Stimulated activated CD8-positive, alpha-beta memory T cell treated with anti-CD3 and anti-CD28 coated beads, Interleukin-12 subunit alpha, Interleukin-12 subunit beta, amount 100 ng/mL, for 24 hours (primary cell): ENCODE measurements around the gene PRKD1.
"Not testable (repeated sequence)": the region's sequence is repeated elsewhere in the genome, so short reads cannot be mapped to it uniquely, and the experiment has no call there.

Experiments used
- DNase-seq: peaks from one replicate; pipeline ENCODE4 v3.0.0-alpha.2; 2020; ENCODE audit errors: extremely low read depth

The PRKD1 gene

DNA sequence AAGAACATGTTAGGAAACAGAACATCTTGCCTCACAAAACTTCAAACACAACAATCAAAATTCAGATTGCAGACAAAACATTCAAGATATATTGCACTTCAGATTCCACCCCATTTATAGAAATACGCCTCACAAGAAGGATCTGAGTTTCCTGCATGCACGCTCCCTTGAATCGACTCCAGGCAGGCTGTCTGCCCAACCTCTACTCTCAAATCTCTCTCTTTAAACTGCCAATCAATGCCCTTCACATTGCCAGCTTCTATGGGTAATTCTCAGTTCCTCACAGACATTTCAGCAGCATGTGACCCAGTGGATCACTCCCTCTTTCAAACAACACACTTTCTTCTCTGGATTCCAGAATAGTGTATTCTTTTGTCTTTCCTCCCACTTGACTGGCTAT is 184.1 kb downstream of the PRKD1 start:
- DNase-seq = no peak

DNA sequence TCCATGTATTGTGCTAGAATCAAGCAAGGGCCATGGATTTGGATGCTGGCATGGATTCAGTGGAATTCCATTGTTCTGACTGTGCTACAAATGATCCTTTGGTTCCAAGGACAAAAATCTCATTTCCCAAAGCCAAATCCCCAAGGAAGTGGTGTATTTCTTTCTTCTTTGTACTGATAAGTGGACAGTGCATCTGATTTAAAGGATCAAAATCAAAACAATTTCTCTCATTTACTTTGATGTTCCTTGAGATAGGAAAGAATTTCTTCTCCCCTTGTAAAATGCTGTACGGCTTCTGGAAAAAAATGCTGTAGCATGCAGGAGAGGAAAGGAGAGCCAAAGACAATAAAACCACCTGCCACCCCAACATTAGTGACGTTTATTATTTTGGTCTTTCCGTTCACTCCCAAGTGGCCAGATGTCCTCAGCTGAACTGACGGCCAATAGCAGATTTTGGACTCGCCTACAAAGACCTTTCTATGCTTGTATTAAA is 185.7 kb downstream of the PRKD1 start:
- no peak for DNase-seq

DNA sequence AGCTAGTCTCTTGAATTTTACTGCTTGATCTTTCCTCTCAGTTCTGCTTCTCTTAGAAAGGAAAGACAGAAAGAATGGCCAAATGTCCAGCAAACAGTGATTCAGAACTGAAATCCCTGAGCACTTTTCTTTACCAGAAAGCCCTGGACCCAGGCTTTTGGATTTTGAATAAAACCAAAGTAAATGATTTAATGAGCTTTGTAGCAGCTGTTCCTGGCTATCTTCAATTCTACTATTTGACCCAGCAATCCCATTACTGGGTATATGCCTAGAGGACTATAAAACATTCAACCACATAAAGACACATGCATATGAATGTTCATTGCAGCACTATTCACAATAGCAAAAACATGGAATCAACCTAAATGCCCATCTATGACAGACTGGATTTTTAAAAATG is 187.2 kb downstream of the PRKD1 start:
- no peak for DNase-seq

DNA sequence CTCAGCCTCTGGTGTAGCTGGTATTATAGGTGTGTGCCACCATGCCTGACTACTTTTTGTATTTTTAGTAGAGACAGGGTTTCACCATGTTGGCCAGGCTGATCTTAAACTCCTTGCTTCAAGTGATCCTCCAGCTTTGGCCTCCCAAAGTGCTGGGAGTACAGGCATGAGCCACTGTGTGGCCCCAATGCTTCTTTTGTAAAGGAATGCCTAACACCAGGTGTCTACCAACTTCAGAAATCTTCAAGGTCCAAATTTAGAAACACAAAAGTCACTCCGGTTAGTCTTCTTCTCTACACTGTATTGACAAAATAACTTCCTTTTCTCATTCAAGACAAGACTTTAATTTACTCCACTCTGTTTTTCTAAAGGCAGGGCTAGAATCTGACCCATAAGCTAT is 188.7 kb downstream of the PRKD1 start:
- no peak for DNase-seq

DNA sequence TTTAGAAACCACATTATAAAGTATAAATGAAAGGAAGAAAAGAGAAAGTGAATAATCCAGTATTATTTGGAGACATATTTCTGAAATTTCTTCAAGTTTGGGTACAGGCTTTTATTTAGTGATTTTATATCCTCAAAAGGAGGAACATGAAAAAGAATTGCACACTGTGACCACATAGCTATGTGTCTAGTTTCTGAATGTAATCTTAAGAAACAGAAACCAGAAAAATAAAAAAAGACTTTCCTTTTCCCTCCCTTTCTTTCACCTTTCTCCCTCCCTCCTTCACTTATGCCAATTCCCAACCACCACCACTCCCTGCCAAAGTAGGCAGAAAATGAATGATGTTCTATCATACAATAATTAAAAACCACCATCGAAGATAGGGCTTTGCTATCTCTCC is 189.6 kb downstream of the PRKD1 start:
- DNase-seq = no peak

DNA sequence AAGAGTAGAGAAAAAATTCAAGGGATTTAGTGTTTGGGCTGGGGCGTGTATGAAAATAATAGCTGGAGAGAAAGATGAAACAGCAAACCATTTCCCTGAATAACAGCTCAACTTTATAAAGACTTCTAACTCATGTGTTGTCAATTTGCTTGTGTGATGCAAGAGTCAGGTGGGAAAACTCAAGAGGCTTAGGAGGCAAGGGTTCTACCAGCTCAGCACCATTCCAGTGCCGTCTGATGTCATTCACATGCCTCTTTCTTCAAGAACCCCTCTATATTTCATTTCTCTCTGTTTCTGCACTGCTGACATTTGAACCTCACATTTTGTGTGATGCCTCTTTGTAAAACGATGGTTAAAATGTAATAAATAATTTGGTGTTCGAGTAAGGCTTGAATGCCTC is 192.2 kb downstream of the PRKD1 start:
- no peak for DNase-seq

DNA sequence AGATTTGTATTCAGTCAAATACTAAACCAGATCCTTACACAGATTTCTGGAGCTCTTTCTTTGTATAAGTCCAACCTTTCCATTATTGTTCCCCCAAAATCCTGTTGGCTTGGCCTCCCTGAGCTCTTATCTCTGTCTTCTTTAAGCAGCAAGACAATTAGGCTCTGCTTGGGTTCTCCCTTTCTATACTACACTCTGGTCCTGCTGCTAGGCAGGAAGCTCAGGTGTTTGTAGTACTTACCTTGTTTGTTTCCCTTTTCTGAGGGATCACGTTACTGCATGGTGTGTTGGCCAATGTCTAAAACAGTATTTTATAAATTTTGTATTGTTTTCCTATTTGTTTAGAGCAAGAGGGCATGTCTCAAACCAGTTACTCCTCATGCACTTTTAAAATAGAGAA is 192.9 kb downstream of the PRKD1 start:
- no peak for DNase-seq

DNA sequence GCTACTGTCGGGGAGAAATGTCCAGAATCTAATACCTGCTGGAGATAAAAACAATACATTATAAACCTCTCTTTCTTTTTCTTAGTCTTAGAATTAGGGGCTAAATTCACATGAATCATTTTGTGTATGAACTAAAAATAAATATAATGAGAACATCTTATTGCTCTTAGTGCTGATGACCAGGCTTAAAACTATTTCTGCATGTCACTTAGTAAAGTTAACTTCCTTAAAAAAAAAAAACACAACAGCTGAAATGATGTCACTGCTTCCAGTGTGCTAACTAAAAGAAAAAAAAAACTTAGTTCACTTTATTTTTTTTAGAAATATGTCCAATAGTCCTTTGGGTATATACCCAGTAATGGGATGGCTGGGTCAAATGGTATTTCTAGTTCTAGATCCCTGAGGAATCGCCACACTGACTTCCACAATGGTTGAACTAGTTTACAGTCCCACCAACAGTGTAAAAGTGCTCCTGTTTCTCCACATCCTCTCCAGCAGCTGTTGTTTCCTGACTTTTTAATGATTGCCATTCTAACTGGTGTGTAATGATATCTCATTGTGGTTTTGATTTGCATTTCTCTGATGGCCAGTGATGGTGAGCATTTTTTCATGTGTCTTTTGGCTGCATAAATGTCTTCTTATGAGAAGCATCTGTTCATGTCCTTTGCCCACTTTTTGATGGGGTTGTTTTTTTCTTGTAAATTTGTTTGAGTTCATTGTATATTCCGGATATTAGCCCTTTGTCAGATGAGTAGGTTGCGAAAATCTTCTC is 200.9 kb downstream of the PRKD1 start:
- not testable (repeated sequence) for DNase-seq

DNA sequence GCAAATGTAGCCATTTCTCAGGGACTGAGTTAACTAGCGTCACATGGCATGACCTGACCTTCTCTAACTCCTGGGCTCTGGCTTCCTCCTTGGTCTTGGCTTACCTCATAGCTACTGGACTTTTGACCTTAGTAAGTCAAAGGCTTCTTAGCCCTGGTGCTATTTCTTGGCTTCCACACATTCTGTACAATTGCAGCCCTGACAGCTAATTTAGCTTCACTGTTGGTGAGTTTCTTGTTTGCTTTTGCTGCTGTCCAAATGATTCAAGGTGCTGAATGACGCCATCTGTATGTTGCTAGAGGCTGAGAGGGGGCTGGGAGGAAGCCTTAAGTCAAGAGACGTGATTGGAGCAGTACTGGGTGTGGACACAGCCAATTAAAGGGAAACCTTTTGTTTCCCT is 202.7 kb downstream of the PRKD1 start:
- DNase-seq = no peak

DNA sequence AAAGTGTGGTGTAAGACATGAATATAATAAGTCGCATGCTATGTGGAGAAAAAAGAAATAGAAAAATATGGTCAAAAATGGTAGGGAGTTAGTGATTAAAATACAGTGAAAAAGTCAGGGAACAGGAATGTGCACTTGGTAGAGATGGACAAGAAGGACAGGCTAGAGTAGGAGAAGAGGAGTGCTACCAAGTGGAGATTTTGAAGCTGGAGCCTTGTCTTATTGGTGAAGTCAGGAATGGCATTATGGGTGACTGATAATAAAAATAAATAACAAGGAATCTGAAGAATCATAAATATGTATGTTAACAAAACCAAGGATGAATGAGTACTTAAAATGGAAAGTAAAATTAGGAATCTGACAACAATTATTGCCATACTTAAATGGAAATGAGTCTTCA is 204.8 kb downstream of the PRKD1 start:
- DNase-seq = no peak

DNA sequence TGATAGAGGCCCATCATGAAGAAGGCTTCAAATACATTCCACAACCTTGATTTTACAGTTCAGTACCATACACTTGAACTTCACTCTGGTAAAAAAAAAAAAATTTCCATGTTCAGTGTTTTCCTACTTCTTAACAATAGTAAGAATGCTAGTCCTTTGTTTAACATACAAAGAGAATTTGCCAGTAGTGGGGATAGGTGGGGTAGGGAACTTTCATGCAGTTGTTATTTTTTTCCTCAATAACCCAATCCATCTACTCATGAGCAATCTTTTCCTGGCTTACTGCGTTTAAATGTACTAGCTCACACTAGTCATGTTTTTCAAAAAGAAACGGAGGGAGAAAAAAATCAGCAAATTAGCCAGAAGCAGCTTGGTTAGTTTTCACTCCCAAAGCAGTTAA is 206.1 kb downstream of the PRKD1 start:
- no peak for DNase-seq

DNA sequence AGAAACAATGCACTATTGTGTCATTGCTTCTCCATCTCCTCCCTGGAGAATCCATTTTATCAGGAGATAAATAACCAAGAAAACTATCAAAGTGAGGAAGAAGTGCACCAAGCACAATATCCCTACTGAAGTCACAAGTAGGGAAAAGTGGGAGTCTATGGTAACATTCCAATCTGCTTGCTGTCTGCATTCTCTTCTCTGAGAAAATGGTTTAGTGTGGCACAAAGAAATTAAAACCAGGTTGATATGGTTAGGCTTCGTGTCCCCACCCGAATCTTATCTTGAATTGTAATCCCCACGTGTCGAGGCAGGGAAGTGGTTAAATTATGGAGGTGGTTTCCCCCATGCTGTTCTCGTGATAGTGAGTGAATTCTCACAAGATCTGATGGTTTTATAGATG is 209.7 kb downstream of the PRKD1 start:
- no peak for DNase-seq

DNA sequence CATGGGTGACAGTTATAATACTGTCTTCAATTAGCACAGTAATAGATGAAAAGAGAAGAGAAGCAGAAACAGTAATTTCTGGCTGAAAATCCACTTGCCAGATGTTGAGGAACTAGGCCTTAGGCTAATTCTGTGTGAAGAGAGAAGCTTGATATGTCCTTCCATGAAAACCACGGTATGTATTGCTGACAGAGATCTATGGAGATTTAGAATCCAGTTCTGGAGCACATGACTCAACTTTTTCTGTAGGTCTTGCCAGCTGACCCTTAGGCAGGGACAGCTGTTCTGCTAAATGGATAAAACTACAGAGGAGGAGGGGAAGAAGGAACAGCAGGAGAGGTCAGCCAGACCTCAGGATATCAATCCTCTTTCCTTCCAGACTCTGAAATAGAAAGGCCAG is 211.5 kb downstream of the PRKD1 start:
- no peak for DNase-seq

DNA sequence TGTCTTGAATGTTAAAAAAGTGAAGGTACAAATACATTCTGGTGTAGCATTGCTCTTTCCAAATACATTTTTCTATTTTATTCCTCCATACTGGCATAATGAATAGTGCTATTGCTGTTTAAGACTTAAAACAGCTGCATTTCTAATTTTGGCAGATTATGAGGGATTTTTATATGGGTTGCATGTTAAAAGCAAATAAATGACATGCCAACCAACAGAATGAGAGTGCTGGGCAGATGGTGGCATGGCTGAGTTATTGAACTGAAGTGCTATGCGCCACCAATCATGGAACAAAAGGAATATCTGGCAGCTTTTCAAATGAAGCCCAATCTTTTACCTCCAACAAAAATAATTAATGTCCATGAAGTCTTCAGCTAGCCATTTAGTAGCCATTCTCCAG is 215.0 kb downstream of the PRKD1 start:
- no peak for DNase-seq

DNA sequence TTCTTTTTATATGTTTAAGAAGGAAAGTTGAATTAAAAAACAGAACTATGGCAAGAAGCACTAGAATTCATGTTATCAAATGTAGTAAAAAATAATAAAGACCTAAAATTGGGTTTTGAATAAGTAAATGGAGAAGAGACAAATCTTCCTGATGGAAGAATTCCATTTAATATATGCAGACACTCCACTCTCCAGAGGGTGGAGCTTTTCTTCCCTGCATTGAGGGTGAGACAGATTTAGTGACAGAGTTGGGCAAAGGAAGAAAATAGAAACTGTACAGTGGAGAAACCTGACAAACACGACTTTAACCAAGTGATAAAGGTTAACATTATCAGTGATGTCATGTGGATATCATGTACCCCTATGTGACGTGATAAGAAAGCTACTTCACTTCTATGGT is 217.6 kb downstream of the PRKD1 start:
- DNase-seq = no peak

DNA sequence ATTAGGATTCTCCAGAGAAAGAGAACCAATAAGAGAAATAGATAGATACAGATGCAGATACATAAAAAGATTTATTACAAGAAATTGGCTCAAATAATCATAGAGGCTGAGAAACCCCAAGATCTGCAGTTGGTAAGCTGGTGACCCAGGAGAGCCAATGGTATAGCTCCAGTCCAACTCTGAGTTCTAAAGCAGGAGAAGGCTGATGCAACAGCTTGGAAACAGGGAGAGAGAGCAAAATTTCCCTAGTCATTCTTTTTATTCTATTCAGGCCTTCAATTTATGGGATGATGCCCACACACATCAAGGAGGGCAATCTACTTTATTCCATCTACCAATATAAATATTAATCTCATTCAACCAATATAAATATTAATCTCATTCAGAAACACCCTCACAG is 218.2 kb downstream of the PRKD1 start:
- DNase-seq = no peak

DNA sequence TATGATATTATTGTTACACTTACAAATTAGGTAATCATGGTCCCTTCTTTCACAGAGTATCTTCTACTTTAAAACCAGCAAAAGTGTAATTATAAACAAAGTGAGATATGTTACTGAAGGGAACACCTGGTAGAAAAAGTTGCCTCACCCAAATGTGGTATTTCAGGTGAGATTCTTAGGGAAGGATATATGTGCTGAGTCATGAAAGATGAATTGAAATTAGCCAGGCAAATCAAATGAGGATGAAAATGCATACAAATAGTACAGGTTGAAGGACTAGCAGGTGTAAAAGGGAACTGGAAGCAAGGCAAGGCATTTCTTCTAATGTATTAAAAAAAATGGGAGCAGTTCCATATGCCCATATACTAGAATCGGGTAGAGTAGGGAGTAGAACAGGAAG is 220.9 kb downstream of the PRKD1 start:
- no peak for DNase-seq

DNA sequence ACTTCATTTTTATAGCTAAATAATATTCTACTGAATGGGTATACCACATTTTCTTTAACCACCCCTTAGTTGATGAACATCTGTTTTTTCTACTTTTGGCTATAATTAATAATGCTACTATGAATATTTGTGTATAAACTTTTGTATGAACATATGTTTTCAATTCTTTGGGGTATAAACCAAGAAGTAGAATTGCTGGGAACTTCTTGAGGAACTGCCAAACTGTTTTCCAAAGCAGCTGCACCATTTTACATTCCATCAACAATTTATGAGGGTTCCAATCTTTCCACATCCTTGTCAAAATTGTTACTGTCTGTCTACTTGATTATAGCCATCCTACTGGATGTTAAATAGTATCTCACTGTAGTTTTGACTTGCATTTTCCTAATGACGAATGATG is 221.8 kb downstream of the PRKD1 start:
- no peak for DNase-seq

DNA sequence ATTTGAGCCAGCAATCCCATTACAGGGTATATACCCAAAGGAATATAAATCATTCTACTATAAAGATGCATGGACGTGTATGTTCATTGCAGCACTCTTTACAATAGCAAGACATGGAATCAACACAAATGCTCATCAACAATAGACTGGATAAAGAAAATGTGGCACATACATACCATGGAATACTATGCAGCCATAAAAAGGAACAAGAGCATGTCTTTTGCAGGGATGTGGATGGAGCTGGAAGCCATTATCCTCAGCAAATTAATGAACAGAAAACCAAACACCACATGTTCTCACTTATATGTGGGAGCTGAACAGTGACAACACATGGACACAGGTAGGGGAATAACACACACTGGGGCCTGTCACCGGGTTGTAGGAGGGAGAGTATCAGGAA is 238.1 kb downstream of the PRKD1 start:
- DNase-seq = not testable (repeated sequence)

DNA sequence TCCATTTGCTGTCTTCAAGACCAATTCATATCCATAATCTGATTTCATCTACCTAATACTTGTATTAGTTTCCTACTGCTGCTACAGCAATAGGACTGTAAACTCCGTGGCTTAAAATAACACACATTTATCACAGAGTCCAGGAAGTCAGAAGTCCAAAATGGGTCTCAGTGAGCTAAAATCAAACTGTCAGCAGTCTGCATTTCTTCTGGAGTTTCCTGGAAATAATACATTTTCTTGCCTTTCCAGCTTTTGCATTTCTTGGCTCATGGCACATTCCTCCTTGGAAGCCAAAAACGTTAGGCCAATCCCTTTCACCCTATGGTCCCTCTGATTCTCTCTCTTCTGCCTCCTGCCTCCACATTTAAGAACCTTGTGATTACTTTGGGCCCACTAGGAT is 239.8 kb downstream of the PRKD1 start:
- no peak for DNase-seq

DNA sequence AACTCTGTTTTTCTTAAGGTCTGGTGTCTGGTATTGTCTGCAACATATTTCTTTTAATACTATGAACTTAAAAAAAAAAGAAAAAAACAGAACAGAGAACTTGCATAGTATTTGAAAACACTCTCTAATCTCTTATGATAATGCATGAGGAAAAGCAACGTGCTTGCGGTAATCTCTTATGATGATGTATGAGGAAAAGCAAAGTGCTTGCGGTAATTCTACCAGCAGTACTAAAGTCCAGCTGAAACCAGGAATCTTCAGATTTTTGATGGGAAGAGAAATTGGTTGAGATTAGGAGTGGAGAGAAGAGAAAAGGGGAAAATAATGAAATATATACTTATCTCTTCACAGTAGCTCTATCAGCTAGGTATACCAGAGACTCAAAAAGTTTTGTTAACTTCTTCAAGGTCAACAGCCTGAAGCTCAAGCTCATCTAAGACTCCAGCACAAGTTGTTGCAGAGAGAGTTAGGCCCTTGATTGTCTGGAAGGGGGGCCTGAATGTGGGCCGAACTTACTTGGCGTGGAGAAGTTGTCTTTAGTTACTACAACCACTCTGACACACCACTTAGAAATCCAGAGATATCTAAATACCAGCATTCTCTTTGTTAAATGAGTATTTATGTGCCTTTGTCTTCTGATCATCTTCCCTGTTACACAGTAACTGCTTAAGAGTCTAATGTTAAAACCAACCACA is 240.4 kb downstream of the PRKD1 start:
- no peak for DNase-seq

DNA sequence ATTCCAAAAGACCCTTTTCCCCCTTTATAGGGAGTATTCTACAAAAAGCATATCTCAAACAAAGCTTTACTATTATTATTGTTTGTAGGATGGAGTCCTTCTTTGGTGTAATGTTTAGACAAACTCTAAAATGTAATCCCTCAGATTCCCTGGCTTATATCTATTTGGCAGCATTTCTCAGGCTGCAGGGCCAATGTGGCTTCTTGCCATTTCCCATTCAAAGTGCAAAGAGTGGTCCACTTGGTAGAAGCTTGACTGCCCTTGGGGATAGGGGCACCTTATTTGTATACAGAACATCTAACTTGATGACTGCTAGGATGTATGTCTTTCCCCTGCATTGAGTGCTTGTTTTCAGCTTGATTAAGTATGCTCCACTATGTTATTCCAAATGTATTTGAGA is 242.7 kb downstream of the PRKD1 start:
- no peak for DNase-seq

DNA sequence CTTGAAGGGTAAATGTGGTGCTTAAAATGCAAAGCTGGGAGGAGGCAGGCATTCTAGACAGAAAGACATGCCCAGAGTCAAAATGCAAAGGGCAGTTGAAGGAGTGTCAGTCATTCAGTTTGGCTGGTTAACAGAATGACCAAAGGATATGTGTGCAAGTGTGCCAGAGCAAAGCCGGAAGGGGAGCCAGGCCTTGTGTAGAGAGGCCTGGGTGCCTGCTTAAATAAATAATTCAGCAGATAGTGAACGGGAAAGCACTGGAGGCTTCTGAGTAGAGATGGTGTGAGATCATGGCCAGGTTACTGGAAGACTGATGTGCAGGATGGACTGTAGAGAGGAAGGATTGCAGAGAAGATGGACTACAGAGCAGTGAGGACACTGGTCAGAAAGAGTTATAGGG is 244.9 kb downstream of the PRKD1 start:
- no peak for DNase-seq

DNA sequence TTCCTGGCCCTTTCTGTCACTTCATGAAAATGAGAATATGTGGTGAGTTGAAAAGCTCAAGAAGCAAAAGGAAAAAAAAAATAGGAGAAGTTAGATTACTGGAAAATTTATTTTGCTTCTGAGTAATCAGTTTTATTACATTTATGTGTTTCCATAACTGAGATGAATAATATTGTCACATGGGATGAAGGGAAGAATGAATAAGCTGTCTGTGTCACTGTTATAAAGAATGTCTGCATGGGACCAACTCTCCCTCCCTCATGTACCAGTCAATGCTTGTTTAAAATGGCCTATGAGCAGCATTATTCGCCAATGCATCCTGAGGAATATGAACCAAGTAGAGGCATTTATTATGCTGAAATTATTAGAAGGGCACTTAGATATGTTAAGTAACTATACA is 246.3 kb downstream of the PRKD1 start:
- no peak for DNase-seq
